ENCODE data around the gene SH3BGR.

SH3BGR gene

DNA sequence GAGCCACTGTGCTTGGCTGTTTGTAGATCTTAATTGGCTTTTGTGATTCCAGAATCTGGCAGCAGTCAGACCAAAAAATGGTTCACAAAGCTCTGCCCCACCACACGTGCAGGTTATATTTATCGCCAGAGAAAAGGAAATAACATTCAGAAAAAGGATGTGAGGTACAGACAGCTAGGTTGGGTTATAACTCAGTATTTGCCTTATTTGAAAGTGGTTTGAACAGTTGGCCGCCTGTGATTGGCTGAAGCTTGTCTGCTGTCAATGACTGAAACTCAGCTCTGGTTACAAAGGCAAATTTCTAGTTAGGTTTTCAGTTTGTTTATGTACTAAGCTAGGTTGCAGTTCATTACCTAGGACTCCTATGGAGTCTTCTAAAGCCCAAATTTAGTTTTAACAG lies 9.6 kb downstream of the SH3BGR start:
- no peak for DNase-seq

DNA sequence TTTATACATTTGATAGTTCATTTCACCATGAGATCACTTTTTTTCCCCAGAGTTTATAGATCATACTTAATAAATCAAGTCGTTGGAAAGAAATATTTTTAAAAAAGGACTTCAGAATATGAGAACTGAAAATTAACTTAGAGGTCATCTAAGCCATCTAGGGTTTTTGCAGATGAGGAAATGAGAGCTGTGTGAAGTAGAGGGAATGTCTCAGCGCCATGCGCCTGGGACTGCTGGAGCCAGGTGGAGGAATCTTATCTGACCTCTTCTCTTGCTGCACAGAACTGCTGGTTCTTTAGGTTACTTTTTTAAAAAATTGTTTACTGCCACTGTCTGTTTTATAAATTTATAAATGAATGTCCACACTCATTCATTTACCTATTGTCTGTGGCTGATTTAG lies 11.5 kb downstream of the SH3BGR start:
- DNase-seq, result no peak

- no peak for DNase-seq
Observed at GRCh38 chr21:39466584-39466983, 14.8 kb downstream of the SH3BGR start.

- no peak for DNase-seq
Observed at GRCh38 chr21:39467746-39468145, 16.0 kb downstream of the SH3BGR start.

DNA sequence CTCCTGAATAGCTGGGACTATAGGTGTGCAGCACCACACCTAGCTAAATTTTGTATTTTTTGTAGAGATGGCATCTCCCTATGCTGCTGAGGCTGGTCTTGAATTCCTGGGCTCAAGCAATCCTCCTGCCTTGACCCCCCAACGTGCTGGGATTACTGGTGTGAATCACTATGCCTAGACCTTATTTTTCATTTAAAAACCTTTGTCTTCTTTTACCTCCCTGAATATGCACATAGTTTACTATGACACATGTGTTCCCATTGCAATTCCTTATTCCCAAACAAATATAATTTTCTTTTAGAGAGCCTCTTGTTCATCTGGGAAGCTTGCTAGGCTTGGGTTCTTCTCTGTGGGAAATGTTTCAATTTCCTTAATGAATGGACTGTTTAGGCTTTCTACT lies 16.8 kb downstream of the SH3BGR start:
- no peak for DNase-seq

- no peak for DNase-seq
Observed at GRCh38 chr21:39471598-39471997, 19.8 kb downstream of the SH3BGR start.

DNA sequence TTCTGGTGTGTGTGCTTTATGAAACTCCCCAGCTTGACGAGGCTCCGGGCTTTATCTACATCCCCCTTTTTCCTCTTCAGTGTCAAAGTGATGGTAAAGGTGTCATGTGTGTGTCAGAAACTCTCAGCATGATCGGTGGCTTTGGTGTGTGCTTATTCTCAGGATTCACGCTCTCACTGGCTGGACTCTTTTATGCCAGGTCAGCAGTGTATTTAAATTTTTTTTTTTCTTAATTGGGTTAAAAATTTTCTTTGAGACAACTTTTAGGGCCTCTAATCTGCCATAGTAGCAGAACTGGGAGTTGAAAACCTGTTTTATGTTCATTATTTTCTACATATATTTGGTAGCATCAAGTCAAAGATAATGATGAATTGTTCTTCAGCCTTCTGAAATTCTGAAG lies 21.0 kb downstream of the SH3BGR start:
- DNase-seq, result no peak

GRCh38 chr21:39474611-39475010 lies 22.8 kb downstream of the SH3BGR start:
- no peak for DNase-seq

- DNase-seq, result no peak
Observed at GRCh38 chr21:39479164-39479813, 27.5 kb downstream of the SH3BGR start.

DNA sequence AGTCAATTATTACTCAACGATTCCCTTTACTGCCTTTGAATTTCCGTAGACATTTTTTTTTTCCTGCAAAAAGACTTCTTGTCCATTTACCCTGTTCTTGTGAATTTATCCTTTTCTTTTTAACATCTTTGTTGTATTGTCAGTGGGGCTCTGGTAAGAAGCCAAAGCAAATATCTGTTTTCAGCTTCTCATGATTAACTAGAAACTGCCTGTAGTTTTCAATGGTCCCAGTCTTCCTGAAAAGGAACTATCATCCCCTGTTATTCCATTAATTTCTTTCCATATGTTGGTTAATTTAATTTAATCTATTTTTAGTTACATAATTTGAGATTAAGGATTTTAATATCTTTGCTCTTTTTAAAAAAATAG lies 28.0 kb downstream of the SH3BGR start:
- no peak for DNase-seq

- DNase-seq, result no peak
Observed at GRCh38 chr21:39480271-39480670, 28.5 kb downstream of the SH3BGR start.

GRCh38 chr21:39481886-39482285 lies 30.1 kb downstream of the SH3BGR start:
- no peak for DNase-seq

GRCh38 chr21:39483917-39484316 lies 32.1 kb downstream of the SH3BGR start:
- no peak for DNase-seq

DNA sequence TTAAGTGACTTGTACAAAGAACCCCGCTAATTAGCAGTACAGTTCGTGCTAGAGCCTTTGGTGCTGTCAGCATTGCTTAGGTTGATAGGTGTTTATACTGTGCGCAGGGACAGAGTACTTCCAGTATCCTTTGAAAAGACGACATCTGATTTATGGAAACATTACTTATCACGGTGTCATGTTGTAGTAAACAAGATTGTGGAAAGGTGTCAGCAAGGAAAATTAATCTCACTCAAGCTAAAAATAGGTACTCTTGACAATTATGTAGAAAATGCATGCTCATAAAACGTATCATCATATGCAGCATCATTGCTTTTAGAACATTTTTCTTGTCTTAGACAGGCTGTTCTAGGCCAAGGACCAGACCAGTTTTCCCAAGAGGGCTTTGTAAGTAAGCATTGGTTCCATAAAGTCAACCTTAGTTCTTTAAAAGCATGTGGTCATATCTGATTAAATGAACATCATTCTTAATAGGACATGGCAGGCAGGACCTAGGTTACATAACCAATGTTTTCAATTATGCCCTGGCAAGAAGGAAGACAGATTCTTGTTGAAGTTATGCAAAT lies 33.0 kb downstream of the SH3BGR start:
- no peak for DNase-seq

- no peak for DNase-seq
Observed at GRCh38 chr21:39489380-39489924, 37.7 kb downstream of the SH3BGR start.

DNA sequence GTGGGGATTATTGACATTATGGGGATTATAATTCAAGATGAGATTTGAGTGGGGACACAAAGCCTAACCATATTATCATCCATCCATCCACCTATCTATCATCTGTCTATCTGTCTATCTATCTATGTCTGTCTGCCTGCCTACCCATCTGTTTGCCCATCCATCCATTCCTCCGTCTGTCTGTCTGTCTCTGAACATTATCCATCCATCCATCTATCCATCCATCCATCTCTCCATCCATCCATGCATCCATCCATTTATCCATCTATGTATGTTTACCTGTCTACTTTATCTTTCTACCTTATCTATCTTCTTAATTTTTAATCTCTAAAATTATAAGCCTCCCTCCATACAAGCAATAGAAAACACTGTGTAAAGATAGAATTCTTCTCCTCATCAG lies 47.4 kb downstream of the SH3BGR start:
- no peak for DNase-seq

GRCh38 chr21:39502631-39503030 lies 50.9 kb downstream of the SH3BGR start:
- no peak for DNase-seq

DNA sequence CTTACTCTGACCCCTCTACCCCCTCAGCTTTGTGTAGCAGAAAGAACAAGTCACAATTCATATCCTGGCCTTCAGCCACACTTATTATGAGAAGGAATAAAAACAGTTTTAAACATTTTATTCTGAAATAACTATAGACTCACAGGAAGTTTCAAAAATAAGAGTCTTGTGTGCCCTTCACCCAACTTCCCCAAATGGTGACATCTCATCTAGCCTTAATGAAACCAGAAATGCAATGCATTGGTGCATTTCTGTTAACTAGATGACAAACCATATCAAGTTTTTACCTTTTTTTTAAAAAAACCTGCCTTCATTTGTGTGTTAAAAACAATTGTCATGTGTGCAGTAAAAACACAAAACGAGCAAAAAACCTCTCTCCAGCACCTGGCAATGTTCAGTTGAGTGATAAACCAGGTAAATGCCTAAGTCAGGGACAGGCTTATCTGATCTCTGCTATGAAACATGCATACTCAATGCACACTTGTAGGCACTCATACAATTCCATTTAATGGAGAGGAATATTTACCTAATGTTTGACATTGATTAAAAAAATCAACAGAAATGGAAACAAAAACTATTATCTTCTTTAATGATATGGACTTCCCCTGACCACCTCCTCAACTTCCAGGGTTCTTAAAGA lies 51.5 kb downstream of the SH3BGR start:
- DNase-seq, result no peak

DNA sequence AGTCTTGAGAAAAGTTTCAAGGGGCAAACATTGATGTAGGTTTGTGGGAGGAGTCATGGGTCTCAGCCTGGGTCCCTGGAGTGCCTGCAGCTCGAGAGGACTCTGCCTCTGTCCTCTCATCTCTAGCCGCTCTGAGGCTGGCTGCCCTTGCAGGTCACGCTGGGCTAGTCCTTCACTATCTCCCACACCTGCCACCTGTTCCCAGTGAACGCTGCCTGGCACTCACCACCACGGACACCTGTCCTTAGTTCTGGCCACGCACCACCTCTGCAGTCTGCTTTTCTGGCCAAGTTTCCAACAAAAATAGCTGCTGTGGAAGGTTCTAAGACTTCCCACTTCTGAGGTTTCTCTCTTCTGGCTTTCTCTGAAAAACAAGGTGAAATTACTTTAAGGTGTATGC lies 52.5 kb downstream of the SH3BGR start:
- DNase-seq, result no peak

DNA sequence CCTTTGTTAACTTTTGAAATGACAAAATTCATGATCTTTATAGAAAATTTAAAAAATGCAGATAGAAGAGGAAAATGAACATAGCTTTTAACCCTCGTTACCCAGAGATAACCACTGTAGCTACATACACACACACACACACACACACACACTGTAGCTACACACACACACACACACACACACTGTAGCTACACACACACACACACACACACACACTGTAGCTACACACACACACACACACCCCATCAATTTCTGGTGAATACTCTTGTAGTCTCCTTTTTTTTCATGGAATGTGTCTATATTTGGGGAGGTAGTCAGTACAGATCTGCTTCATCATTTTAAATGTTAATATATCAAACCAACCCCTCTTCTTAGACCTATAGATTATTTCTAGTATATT lies 58.5 kb downstream of the SH3BGR start:
- DNase-seq, result no peak

DNA sequence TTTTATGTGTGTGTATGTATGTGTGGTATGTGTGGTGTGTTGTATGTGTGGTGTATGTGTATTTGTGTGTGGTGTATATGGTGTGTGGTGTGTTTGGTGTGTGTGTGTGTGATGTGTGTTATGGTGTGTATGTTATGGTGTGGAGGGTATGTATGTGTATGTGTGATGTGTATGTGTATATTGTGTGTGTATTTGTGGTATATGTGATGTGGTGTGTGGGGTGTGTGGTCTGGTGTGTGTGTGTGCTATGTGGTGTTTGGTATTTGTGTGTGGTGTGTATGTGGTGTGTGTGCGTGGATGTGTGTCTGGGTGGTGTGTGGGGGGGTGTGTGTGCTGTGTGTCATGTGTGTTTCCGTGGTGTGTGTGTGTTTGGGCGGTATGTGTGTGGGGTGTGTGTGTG lies 59.3 kb downstream of the SH3BGR start:
- no peak for DNase-seq

DNA sequence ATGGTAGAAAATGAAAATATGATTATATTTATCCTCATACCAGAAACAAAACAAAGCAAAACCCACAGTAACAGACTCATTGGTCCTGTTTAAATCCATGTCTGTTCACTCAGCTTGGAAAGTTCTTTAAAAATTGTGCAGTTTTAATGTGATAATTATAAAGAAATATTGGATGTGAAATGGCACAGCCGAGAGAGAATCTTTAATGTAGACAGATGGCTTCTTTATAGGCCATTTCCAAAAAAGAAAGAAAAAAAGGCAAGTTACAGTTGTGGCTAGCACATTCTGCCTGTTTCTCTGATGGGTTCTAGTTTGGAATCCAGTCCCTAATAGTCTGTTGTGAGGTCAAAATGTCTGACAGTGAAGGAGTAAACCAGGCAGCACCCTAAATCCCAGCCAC lies 62.0 kb downstream of the SH3BGR start:
- no peak for DNase-seq

DNA sequence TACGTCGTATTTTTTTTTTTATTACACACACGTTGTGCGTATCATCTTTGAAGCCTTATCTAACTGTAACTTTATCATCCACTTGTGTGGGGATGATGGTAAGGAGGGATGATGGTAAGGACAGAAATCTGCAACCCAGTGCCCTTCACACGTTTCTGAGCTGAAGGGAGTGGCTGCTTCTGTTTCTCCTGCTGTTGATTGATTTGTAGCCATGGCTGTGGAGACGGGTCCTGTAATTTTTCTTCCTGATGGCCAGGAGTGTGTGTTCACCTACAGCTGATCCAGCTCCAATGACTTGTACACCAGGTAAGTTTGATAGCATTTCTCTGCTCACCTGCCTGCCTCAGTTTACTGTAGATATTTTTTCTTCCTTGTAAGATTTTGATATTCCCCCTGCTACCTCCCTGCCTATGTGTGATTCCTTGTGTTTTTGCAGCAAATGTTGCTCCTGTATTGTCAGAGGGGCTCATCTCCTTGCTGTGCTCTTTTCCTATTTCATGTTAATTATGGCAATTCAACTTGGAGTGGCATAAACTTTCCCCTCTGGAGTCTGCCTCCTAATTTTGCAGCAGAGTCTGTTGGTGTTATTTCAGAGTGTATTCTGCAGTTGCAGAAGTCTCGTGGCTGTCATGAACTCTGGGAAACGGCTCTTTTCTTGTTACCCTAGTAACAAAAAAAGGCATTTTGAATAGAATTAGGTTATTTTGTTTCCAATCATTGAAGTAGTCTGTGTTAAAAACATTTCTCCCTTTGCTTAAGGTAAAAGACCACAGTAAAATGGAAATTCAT lies 64.1 kb downstream of the SH3BGR start:
- no peak for DNase-seq

Data from activated CD8-positive, alpha-beta memory T cell treated with anti-CD3 and anti-CD28 coated beads, Interleukin-2, amount 50 U/mL, for 4 hours (primary cell).